ENCODE measurements around the gene KHDRBS2.

DNA sequence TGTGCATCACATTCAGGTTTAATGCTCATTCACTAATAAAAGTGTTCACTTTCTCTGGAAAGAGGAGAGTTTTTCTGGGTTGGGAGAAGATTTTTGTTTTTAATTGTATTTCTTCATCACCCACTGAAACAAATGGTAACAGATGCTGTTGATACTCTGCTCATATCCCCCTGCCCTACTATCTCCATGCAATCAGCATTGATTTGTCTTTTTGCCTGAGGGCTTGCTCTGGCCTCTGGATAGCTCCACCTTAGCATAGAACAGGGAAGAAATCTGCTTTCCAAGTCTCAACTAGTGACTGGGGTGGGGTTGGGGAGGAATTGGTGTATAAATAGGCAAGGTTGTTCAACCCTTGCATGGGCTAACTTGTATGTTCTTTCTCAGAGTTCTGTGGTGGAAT lies 296.4 kb downstream of the KHDRBS2 start:
- TF ChIP-seq CTCF (conservative IDR thresholded peaks at IDR 0.05; ENCODE audit: low read length) (no peak), EZH2phosphoT487 (IDR thresholded peaks at IDR 0.05; ENCODE audit: borderline replicate concordance) (no peak)
